LoVo (cell line): ENCODE measurements around the gene DUSP12.

Experiments used
- DNase-seq: peaks from one replicate; pipeline ENCODE4 v3.0.0-alpha.2; 2016; ENCODE audit warnings: low spot score

DUSP12 gene

DNA sequence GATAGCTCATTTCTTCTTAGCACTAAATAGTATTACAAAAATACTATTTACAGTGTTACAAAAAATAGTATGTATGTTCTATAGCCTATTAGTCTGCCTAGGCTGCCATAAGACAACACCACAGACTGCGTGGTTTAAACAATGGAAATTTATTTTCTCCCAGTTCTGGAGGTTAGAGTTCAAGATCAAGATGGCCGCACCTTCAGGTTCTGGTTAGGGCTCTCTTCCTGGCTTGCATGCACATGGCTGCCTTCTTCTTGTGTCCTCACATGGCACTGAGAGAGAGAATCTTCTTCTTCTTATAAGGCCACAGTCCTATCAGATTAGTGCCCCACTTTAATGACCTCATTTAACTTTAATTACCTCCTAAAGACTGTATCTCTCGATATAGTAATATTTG lies 20.7 kb downstream of the DUSP12 start:
- no peak for DNase-seq

DNA sequence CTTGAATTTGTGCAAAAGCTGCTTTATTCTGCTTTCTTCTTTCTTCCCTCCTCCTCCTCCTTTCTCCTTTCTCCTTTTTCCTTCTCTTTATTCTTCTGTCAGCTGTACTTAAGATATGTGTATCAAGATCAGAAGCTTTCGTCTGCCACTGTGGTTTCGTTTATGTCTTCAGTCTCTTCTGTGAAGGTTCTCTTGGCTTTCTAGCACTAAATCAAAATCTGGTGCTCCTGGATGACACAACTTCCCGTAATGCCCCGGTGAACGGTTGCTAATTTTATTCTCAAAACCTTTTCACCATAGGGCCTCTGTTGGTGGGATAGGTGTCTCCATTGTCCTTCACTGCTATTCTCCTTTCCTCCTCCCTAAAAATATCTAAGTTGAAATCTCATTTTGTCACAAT lies 21.6 kb downstream of the DUSP12 start:
- no peak for DNase-seq

- DNase-seq, result no peak
Observed at GRCh38 chr1:161771973-161772372, 22.4 kb downstream of the DUSP12 start.

- DNase-seq, result no peak
Observed at GRCh38 chr1:161772397-161772796, 22.8 kb downstream of the DUSP12 start.

DNA sequence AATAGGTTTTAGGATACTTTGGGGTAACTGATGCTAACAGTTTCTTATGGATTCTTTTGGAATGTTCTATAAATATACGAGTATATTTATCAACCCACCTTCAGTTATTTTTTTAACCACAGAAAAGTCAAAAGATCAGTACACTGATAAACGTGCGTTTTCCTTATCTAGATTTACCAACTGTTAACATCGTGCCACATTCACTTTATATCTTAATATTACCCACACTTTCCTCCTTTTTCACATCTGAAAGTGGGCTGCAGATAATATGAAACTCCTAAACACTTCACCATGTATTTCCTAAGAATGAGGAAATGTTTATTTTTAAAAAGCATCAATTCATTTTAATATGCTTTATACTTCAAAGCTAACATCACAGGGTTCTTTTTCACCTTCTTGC lies 24.2 kb downstream of the DUSP12 start:
- DNase-seq, result no peak

DNA sequence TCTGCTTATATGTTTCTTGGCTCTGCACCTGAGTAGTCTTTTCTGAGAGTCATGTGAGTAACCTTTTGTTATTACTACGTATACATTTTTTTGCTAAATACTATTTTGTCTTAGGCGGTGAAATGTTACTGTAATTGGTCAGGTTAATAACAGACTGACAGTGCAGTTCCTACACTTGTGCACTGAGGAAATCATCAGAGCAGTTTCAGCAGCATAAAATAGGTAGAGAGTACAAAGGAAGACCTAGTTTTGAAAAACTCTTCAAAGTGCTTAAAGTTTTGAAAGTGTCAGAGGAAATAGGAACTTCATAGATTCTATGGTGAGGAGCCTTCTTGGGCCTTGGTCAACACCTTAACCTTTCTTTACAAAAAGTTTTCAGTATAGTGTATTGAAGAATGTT lies 27.7 kb downstream of the DUSP12 start:
- no peak for DNase-seq

DNA sequence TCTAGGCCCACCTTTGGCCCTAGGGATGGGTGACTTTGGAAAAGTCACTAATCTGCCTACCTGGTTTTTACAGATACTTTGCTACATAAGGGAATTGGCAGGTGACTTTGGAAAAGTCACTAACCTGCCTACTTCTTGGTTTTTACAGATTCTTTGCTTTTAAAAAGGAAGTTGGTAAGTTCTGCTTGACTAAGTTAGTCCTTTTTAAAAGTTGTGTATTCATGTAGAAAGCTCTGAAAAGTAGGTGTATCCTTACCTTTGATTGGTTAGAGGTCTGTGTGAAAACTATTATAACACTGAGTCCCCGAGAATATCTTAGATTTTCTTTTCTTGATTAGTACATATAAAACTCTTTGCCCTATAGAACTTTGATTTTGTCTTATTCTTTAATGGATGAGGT lies 28.9 kb downstream of the DUSP12 start:
- no peak for DNase-seq

DNA sequence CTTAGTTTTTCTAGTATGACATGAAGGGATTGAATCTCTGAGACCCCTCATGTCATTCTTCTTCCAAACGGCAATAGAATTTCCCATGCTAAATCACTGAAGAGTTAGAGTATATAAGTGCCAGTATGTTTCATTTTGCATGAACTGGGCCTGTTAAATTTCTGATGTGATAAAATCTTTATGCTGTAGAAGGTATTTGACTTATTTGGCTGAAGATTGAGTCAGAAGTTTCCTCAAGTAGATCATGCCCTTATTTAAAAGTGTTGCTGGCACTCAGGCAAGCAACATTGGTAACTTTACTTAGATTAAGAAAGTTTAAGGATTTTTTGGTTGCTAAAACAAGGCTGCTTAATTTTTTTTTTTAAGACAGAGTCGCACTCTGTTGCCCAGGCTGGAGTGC lies 29.8 kb downstream of the DUSP12 start:
- no peak for DNase-seq

DNA sequence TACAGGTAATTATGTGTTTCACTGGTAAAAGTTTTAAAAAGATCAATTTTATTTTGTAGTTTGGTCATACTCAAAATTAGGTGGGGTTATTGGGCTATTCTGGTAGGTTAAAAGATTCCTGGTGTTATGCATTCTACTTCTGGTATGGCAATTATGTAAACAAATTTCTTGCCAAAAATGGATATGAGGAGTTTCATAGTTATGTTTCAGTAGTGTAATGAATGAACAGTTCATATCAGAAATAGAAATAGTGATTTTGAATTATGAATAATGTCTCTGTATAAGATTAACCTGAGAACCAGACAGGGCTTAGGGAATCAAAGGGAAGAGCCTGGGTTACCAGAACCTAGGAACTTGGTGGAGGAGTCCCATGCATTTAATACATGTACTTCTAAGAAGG lies 32.4 kb downstream of the DUSP12 start:
- no peak for DNase-seq

DNA sequence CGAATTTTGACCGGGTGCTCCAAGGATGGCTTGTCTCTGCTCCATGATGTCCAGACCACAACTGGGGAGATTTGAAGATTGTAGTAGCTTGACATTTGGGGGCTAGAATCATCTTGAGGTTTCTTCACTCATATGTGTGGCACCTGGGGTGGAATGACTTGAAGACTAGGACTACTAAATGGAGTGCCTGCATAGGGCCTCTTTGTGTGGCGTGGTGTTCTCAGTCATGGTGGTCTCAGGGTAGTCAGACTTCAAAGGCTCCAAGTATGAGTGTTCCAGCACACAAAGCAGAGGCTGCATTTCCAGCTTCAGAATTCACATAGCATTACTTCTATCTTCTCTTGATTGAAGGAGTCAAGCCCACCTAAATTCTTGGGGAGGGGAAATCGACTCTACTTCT lies 33.3 kb downstream of the DUSP12 start:
- DNase-seq, result no peak

DNA sequence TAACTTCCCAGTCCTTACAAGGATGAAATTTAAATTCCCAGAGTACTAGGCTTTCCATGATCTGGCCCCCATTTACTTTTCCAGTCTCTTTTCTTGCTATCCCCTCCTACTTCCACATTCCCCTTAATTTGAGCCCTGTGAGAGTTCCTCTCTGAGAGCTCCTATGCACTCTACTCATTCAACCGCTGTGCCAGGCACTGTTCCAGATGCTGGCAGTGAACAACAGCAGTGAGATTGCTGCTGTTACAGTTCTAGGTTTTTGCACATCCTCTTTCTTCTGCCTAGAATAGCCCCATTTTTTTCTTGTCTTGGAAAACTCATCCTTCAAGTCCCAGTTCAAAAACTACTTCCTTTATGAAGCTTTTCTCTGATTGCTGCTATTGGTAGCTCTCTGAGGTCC lies 35.4 kb downstream of the DUSP12 start:
- DNase-seq, result no peak

DNA sequence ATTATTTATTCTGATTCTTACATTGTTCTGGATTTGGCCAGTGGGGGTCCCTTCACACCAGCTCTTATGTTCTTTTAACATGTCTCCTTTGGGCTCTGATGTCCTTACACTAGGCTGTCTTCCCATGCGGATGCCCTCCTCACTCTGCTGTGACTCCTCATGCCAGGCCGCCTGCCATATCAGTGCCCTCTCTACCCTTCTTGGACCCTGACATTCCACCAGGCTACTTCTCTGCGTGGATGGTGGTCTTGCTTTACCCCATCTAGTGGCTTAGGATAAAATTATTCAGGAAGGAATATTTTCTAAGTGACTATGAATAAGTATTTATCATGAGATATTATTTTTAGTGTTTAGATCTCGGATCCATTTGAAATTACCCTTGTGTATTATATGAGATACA lies 37.8 kb downstream of the DUSP12 start:
- no peak for DNase-seq

GRCh38 chr1:161790587-161791317 lies 41.2 kb downstream of the DUSP12 start:
- no peak for DNase-seq

GRCh38 chr1:161791904-161792655 lies 42.5 kb downstream of the DUSP12 start:
- no peak for DNase-seq

DNA sequence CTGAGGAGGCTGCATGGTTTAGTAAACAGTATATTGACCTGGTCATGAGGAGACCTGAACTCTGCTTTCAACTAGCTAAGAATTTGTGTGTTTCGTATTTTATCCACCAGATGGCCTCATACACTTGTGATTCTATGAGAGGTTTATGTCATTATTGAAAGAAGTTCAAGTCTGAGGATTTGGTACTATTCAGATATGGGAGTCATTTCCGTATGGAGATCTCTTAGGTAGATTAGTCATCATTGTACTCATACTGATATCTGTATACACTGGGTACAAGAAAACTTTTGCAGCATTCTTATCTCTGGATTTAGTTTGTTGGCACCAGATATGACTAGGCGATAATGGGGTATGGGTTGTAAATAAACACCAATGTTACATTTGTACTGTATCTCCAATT lies 43.2 kb downstream of the DUSP12 start:
- peak; percentile 46 for DNase-seq

DNA sequence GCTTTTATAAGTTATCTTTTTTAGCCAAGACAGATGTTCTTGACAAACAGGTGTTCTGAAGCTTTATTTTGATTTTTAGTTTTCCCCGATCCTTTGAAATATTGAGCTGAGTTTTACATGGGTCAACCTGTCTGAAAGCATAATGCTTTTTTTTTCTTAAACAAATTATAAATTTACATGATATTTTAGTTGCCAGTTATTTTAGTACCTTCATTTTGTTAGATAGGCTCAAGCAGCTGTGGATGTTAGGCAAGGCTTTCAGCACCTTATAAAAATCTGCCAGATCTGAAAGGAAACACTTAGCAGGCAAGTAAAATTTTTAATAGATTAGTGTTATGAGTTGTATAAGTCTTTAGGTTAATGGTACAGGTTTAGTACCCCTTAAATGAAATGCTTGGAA lies 50.2 kb downstream of the DUSP12 start:
- DNase-seq, result no peak

- no peak for DNase-seq
Observed at GRCh38 chr1:161801955-161802354, 52.4 kb downstream of the DUSP12 start.

DNA sequence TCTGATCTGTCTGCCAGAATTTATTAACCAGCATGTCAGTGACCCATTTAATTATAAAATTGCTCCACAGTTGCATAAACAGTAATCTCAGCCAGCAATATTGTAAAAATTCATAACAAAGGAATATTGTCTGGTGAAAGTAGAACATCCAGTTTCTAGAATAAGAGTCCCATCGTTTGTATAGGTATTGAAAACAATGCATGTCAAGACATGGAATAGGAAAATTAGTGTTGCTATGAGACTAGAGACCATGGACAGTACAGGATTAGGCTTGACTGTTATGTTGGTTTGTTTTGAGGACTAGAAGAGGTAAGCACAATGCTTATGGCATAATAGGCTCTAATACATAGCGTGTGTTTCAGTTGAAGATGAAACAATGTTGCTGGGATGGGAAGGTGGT lies 53.6 kb downstream of the DUSP12 start:
- DNase-seq, result no peak

DNA sequence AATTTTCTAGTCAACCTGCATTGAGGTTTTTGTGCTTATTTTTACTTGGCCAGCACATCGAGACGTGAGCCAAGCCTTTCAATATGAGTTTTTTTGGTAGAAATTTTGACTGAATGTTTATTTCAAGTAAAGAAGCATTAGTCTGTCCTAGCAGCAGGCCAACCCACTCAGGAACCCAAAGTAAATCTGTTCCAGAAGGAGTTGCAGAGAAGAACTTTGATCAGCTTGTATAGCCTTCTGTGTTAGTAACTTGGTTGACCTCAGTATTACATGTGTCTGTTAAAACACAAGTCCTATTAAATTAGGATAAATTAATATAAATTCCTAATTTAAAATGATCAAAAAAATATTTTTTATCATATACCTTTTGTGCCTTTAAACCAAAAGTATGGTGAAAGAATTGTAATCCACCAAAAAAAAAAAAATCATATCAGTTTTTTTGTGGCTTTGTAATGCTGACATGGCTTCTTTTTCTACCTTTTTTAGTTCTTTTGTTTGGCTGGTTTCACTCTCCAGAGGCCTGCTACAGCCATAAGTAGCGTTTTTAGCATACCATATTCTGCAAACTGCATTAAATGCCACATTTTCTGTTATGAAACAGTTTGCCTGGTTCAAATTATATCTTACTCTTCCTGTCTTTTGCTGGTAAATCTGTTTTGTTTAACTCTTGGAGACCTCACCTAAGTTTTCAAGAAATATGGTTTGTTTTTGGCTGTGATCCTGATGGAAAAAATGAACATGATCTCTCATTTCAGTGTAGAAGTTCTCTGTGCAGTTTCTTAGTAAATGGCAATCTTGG lies 56.0 kb downstream of the DUSP12 start:
- DNase-seq, result no peak
